K562 (cell line): ENCODE results near the gene SERINC5. TPM values are rescaled to one million over a fixed set of nuclear protein-coding genes. Genes with fewer than 3 reads are reported as not detected.

Experiments
- ATAC-seq: fragments of 200-7000 bp; cut with Tn5 transposase; 3 replicates; pipeline ENCODE4 v1.9.1; 2020; ENCODE audit warnings: moderate library complexity
- BruUV-seq: library from RNA; stranded (reverse); fragments of 400-500 nt; replicated peaks from 2 replicates; lab custom pipeline; 2021; lab: Mats Ljungman, UMichigan
- CTCF ChIA-PET: fragments of 300-600 bp; formaldehyde crosslinking; extraction: SDS; loops from one replicate; lab custom pipeline; 2021; ENCODE audit warnings: low intra/inter-chr PET ratio; lab: Yijun Ruan, JAX
- POLR2A ChIA-PET: fragments of 300-600, 350-650 bp; sonication (Branson Sonifier 250); formaldehyde crosslinking; extraction: SDS; loops from one replicate; lab custom pipeline; 2021; ENCODE audit warnings: antibody characterized with exemption, inconsistent platforms; lab: Yijun Ruan, JAX
- DNase-seq, 4 experiments: peaks; one replicate each; pipeline versions ENCODE4 v3.0.0 to v3.0.0-alpha.2; 2011 to 2018; ENCODE audit warnings: low spot score in 3 of 4, mixed read lengths in 3 of 4; ENCODE audit errors: extremely low read depth in 1 of 4
- FAIRE-seq: peaks from 2 replicates; lab custom pipeline; 2011; peaks lifted over from hg19 to GRCh38; lab: Jason Lieb, UNC
- H2AFZ ChIP-seq: 2 replicates; pipeline ENCODE4 v1.6.0; 2011; ENCODE audit warnings: low read depth, low read length, control low read depth, inconsistent platforms
- H3K27ac ChIP-seq: fragments of 200-600 bp; 3 replicates; pipeline ENCODE4 v1.8.0; 2011; ENCODE audit warnings: low read depth, mild to moderate bottlenecking, control low read depth, inconsistent platforms, low read length, moderate library complexity, mixed read lengths; ENCODE audit errors: extremely low read depth
- H3K27me3 ChIP-seq, 2 experiments: fragments of 300-600 bp in 1 of 2; 2 replicates in 1 of 2; 3 replicates in 1 of 2; pipeline versions ENCODE4 v1.6.0 to v1.8.0; 2011; ENCODE audit warnings: inconsistent platforms in 2 of 2, low read length in 2 of 2, mild to moderate bottlenecking in 1 of 2, mixed read lengths in 1 of 2, moderate library complexity in 1 of 2; ENCODE audit not compliant: control insufficient read depth in 2 of 2, insufficient read depth in 2 of 2
- H3K36me3 ChIP-seq: fragments of 300-600 bp; 3 replicates; pipeline ENCODE4 v1.8.0; 2011; ENCODE audit warnings: mild to moderate bottlenecking, low read length, inconsistent platforms; ENCODE audit not compliant: control insufficient read depth, insufficient read depth
- H3K4me1 ChIP-seq, 2 experiments: fragments of 200-600 bp in 1 of 2; replicated peaks in 1 of 2; 2 replicates in 1 of 2; 3 replicates in 1 of 2; pipeline versions ENCODE4 v1.5.1 to v1.8.0; 2011; ENCODE audit warnings: inconsistent platforms in 2 of 2, low read length in 2 of 2, mild to moderate bottlenecking in 1 of 2, mixed read lengths in 1 of 2, moderate library complexity in 1 of 2; ENCODE audit not compliant: control insufficient read depth in 2 of 2, insufficient read depth in 2 of 2
- H3K4me2 ChIP-seq: 2 replicates; pipeline ENCODE4 v1.6.1; 2011; ENCODE audit warnings: low read length, control low read depth, inconsistent platforms, mixed read lengths; ENCODE audit not compliant: insufficient read depth
- H3K4me3 ChIP-seq: fragments of 200-600 bp; sonication (generic), shearing (Covaris generic); 2 replicates; pipeline ENCODE4 v1.5.1; 2016; ENCODE audit warnings: control low read depth, inconsistent platforms
- H3K79me2 ChIP-seq: fragments of 200-600 bp; 3 replicates; pipeline ENCODE4 v1.8.0; 2011; ENCODE audit warnings: low read length, inconsistent platforms; ENCODE audit not compliant: control insufficient read depth, insufficient read depth
- H3K9ac ChIP-seq, 2 experiments: 2 replicates each; pipeline versions ENCODE4 v1.6.0 to v1.6.1; 2011; ENCODE audit warnings: low read depth in 2 of 2, low read length in 2 of 2, control low read depth in 1 of 2, inconsistent platforms in 1 of 2, mild to moderate bottlenecking in 1 of 2, mixed read lengths in 1 of 2; ENCODE audit not compliant: insufficient read depth in 1 of 2
- H3K9me1 ChIP-seq: one replicate; pipeline ENCODE4 v1.6.0; 2011; ENCODE audit warnings: inconsistent platforms, mild to moderate bottlenecking, low read length, moderate library complexity; ENCODE audit not compliant: control insufficient read depth, insufficient read depth
- H3K9me3 ChIP-seq: replicated peaks from 2 replicates; pipeline ENCODE4 v1.5.1; 2011; ENCODE audit warnings: low read depth, low read length, inconsistent platforms; ENCODE audit not compliant: control insufficient read depth, insufficient read depth
- H4K20me1 ChIP-seq: replicated peaks from 2 replicates; pipeline ENCODE4 v1.6.1; 2011; ENCODE audit warnings: low read length, inconsistent platforms, mixed read lengths; ENCODE audit not compliant: control insufficient read depth, insufficient read depth
- CBFA2T2 ChIP-seq: fragments of 450-650 bp; conservative IDR thresholded peaks from 2 replicates; pipeline ENCODE4 v1.6.1; 2017; ENCODE audit warnings: mild to moderate bottlenecking
- CBFA2T3 ChIP-seq: fragments of 450-650 bp; IDR thresholded peaks from 2 replicates; pipeline ENCODE4 v1.6.1; 2017
- MEIS2 ChIP-seq: fragments of 450-650 bp; IDR thresholded peaks from 2 replicates; pipeline ENCODE4 v1.6.1; 2014; ENCODE audit warnings: mild to moderate bottlenecking; ENCODE audit not compliant: partially characterized antibody
- RBM22 ChIP-seq: fragments of 200-400 bp; formaldehyde crosslinking; IDR thresholded peaks from 2 replicates; pipeline ENCODE4 v1.6.1; 2018; ENCODE audit warnings: low read length, low read depth; ENCODE audit not compliant: poor library complexity, severe bottlenecking
- SRSF3 ChIP-seq: fragments of 200-400 bp; formaldehyde crosslinking; IDR thresholded peaks from 2 replicates; pipeline ENCODE4 v1.6.1; 2016; ENCODE audit warnings: mild to moderate bottlenecking, low read length, moderate library complexity; ENCODE audit not compliant: insufficient read depth
- WGBS: fragments of 100-300 bp; shearing (Covaris generic); methylation state at CpG from one replicate; pipeline ENCODE4 v1.1.6; 2016; ENCODE audit warnings: low coverage, mixed read lengths; ENCODE audit not compliant: insufficient coverage; ENCODE audit errors: missing lambda C conversion rate; 5-methylcytosine and 5-hydroxymethylcytosine counted together
- in situ Hi-C: fragments of 300-500 bp; cut with MboI; formaldehyde crosslinking; loops from 4 replicates; pipeline ENCODE4 v1.15.0; 2018; ENCODE audit warnings: inconsistent platforms, mixed read lengths
- intact Hi-C: fragments of 100-400 bp; cut with micrococcal nuclease; formaldehyde crosslinking; loops from 2 replicates; pipeline ENCODE4 v1.14.2; 2022
- polyA plus RNA-seq, 8 experiments: library from polyadenylated mRNA; depleted of rRNA in 4 of 8; stranded (reverse) in 5 of 8; unstranded in 3 of 8; fragments of >200 nt; fragmentation: Nextera tagmentation in 2 of 8; fragmentation: Illumina TruSeq in 1 of 8; extraction: Ambion mirVana in 2 of 8; extraction: Trizol in 1 of 8; gene quantifications; 2 replicates each; pipeline versions ENCODE4 v1.2.1 to v1.2.3, GENCODE V29; 2011 to 2014; ENCODE audit warnings: inconsistent platforms in 1 of 8, missing spikeins in 1 of 8
- total RNA-seq, 7 experiments: library from RNA; depleted of rRNA in 6 of 7; stranded (reverse); fragments of >200 nt in 6 of 7; fragmentation: Illumina TruSeq in 2 of 7; extraction: Trizol in 2 of 7; gene quantifications; 2 replicates each; pipeline versions ENCODE4 v1.2.1 to v1.2.3, GENCODE V29; 2011 to 2021; ENCODE audit warnings: low replicate concordance in 1 of 7
- TF ChIP-seq, protein P1 (sequence below): fragments of 250-450 bp; sonication (Bioruptor Pico); IDR thresholded peaks from 2 replicates; pipeline ENCODE4 v1.4.0; 2020

Gene SERINC5
- total and polyA plus RNA-seq, 9 of the 15 experiments (the other 6 are each of a cell fraction or from before 2014, with no cell fraction given) = 1.4 to 7.9 (median 3.7) TPM

DNA sequence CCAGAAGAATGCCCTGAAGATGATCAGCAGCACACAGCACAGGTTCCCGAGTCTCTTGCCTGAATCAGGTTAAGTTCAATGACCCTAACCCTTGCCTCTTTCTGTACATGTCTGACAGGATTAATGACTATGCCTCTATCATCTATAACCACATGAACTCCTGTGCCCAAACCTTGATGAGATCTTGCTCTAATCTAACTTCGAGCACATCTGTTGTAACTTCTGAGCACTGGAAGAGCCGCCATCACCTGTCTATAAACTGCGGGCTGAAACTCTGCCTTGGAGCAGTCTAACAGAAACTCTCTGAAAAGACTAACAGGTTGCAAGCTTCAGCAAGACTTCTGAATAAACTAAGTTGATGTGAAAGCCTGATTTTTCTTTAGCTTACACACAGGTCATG lies 44.5 kb downstream of the SERINC5 start:
- H3K27me3 ChIP-seq = no peaks in the 10 kb centered on the region
- ATAC-seq (peak; percentile 49; the same call in 2 of the 3 replicates), DNase-seq (no peak), FAIRE-seq (no peak)
- ChIA-PET CTCF (no interaction called here), POLR2A (no interaction called here)
- no TSS peak for BruUV-seq
- H3K9me1 ChIP-seq = no peaks in the 10 kb centered on the region
- no peaks in the 10 kb centered on the region; a peak in 1 of 5 replicates for H3K4me1 ChIP-seq
- H3K9me3 ChIP-seq = no peaks in the 10 kb centered on the region
- no peak overlapping the region for H2AFZ ChIP-seq
- TF ChIP-seq CBFA2T3 (peak; percentile 48; the same call in 1 of the 2 replicates), RBM22 (no peak), CBFA2T2 (0 out of 2 replicates have a peak, but pooled peaks have one; percentile 28), MEIS2 (peak; percentile 53), SRSF3 (no peak)
- TF ChIP-seq, protein P1, sequence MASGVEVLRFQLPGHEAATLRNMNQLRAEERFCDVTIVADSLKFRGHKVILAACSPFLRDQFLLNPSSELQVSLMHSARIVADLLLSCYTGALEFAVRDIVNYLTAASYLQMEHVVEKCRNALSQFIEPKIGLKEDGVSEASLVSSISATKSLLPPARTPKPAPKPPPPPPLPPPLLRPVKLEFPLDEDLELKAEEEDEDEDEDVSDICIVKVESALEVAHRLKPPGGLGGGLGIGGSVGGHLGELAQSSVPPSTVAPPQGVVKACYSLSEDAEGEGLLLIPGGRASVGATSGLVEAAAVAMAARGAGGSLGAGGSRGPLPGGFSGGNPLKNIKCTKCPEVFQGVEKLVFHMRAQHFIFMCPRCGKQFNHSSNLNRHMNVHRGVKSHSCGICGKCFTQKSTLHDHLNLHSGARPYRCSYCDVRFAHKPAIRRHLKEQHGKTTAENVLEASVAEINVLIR (CRISPR knock-in tag) = no peak
- no peak overlapping the region for H3K4me2 ChIP-seq
- H3K9ac ChIP-seq = no peak overlapping the region
- intact Hi-C loops (no loop called here), in situ Hi-C loops (no loop called here)
- no peak overlapping the region for H3K27ac ChIP-seq
- no peaks in the 10 kb centered on the region for H3K36me3 ChIP-seq
- 11% methylated on average over 4 of the region's 4 CpGs for WGBS
- no peak overlapping the region for H3K4me3 ChIP-seq
- H3K79me2 ChIP-seq = no peaks in the 10 kb centered on the region
- peaks cover 8% of the 10 kb centered on the region; the same call in 1 of the 2 replicates for H4K20me1 ChIP-seq
